ENCODE data around the gene COBLL1. TPM values are rescaled to one million over a fixed set of nuclear protein-coding genes. Genes with fewer than 3 reads are reported as not detected.

Gene COBLL1
- total RNA-seq, 1 donor from 2014 or later, result 28.2 TPM

GRCh38 chr2:164778723-164779122, 62.9 kb downstream of the COBLL1 start:
- TF ChIP-seq, protein P1, sequence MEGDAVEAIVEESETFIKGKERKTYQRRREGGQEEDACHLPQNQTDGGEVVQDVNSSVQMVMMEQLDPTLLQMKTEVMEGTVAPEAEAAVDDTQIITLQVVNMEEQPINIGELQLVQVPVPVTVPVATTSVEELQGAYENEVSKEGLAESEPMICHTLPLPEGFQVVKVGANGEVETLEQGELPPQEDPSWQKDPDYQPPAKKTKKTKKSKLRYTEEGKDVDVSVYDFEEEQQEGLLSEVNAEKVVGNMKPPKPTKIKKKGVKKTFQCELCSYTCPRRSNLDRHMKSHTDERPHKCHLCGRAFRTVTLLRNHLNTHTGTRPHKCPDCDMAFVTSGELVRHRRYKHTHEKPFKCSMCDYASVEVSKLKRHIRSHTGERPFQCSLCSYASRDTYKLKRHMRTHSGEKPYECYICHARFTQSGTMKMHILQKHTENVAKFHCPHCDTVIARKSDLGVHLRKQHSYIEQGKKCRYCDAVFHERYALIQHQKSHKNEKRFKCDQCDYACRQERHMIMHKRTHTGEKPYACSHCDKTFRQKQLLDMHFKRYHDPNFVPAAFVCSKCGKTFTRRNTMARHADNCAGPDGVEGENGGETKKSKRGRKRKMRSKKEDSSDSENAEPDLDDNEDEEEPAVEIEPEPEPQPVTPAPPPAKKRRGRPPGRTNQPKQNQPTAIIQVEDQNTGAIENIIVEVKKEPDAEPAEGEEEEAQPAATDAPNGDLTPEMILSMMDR (conservative IDR thresholded peaks at IDR 0.05), result no peak
- H3K4me1 Mint-ChIP-seq (ENCODE audit: unreplicated experiment), result peaks cover 13% of the 10 kb centered on the region
- no peak overlapping the region for H3K4me3 Mint-ChIP-seq
- no peaks in the 10 kb centered on the region for H3K9me3 Mint-ChIP-seq
- H3K27me3 Mint-ChIP-seq, result no peaks in the 10 kb centered on the region
- no peaks in the 10 kb centered on the region for H3K36me3 Mint-ChIP-seq
- no peak for DNase-seq (ENCODE audit: extremely low spot score, unreplicated experiment)
- H3K27ac Mint-ChIP-seq, result no peak overlapping the region

DNA sequence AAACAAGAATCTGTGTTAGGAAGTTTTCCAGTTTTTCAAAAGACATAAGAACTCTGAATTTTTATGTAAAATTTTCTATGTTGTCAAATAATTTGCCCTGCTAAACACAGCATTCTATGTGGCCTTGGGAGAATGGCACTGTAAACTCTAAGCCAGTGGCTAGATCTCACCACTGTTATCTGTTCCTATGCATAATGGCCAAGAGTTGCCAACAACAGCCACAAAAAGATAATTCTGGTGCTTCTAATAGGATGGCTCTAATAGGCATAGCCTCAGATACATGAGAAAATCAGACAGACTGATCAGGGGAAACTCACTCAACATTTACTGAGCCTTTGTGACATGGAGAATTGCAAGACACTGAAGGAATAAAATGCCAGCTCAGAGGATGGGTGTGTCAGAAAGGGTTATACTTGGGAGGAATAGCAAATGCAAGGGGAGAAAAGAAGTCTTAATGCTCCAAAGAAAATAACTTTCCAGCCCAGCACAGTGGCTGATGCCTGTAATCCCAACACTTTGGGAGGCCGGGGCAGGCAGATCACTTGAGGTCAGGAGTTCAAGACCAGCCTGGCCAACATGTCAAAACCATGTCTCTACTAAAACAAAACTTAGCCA, 63.7 kb downstream of the COBLL1 start:
- DNase-seq (ENCODE audit: extremely low spot score, unreplicated experiment), result no peak
- no peaks in the 10 kb centered on the region for H3K9me3 Mint-ChIP-seq
- H3K27me3 Mint-ChIP-seq, result no peaks in the 10 kb centered on the region
- peaks cover 7% of the 10 kb centered on the region for H3K4me1 Mint-ChIP-seq (ENCODE audit: unreplicated experiment)
- TF ChIP-seq, protein P1 (conservative IDR thresholded peaks at IDR 0.05), result no peak
- no peaks in the 10 kb centered on the region for H3K36me3 Mint-ChIP-seq
- no peak overlapping the region for H3K4me3 Mint-ChIP-seq
- no peak overlapping the region for H3K27ac Mint-ChIP-seq

DNA sequence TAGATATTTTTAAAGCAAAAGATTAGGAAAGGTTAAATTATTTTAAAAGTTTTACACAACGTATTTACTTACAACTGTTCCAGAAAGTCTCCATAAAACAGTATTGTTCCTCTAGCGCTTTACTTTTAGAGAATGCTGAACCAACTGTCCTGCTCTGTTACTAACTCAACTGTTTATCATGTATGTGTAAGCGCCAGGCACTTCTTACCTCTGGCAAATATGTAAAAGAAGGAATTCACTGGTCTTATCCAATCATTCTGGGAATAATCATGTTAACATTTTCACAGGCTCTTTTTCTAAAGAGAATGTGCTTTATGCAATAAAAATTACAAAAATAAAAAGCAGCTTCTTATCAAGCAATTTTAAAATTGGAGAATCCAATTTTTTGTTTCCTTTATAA, 68.0 kb downstream of the COBLL1 start:
- H3K4me3 Mint-ChIP-seq, result no peak overlapping the region
- DNase-seq (ENCODE audit: extremely low spot score, unreplicated experiment), result no peak
- H3K27ac Mint-ChIP-seq, result no peak overlapping the region
- TF ChIP-seq, protein P1 (conservative IDR thresholded peaks at IDR 0.05), result no peak
- H3K36me3 Mint-ChIP-seq, result no peaks in the 10 kb centered on the region
- H3K4me1 Mint-ChIP-seq (ENCODE audit: unreplicated experiment), result peaks cover 8% of the 10 kb centered on the region
- no peaks in the 10 kb centered on the region for H3K27me3 Mint-ChIP-seq
- no peaks in the 10 kb centered on the region for H3K9me3 Mint-ChIP-seq

DNA sequence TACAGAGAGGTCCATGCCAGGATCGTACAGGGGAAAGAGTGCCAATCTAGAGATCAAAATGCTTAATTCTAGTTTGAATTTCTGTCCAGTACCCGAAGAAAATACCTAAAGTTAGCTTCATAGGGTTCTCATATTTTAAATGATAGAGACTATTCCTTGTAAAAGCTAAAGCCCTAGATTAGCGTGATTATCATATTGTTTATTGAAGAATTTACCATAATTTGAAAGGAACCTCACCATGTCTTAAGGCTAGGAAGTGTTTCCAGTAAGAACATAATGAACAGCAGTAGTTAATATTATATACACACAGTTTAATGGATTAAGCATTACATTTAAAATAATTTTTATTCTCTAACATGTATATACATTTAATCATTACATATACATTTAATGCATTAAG, 68.5 kb downstream of the COBLL1 start:
- Mint-ChIP-seq H3K27me3 (no peaks in the 10 kb centered on the region), H3K36me3 (no peaks in the 10 kb centered on the region), H3K9me3 (no peaks in the 10 kb centered on the region), H3K4me1 (ENCODE audit: unreplicated experiment) (peaks cover 8% of the 10 kb centered on the region), H3K27ac (no peak overlapping the region), H3K4me3 (peak overlapping the region; percentile 8)
- TF ChIP-seq, protein P1 (conservative IDR thresholded peaks at IDR 0.05), result no peak
- DNase-seq (ENCODE audit: extremely low spot score, unreplicated experiment), result no peak

DNA sequence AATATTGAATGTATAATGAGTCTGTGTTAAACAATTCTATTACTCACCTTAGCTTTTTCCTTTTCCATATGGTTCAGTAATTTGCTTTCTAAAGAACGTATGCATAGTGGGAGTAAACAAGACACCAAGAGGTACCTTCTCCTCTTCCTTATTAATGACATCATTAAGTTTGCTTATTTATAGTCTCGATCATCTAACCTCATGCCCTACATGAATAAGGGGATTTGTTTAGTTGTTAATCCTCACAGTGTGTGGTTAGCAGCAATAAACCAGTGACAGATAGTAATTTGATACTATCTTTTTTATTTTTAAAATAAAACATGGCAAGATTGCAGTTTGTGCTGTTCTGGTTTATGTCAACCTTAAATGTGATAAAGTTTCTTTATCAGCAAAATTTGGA, 69.7 kb downstream of the COBLL1 start:
- no peaks in the 10 kb centered on the region for H3K27me3 Mint-ChIP-seq
- H3K36me3 Mint-ChIP-seq, result no peaks in the 10 kb centered on the region
- peak overlapping the region; percentile 29 for H3K4me3 Mint-ChIP-seq
- H3K4me1 Mint-ChIP-seq (ENCODE audit: unreplicated experiment), result peaks cover 8% of the 10 kb centered on the region
- no peaks in the 10 kb centered on the region for H3K9me3 Mint-ChIP-seq
- no peak for DNase-seq (ENCODE audit: extremely low spot score, unreplicated experiment)
- no peak overlapping the region for H3K27ac Mint-ChIP-seq
- TF ChIP-seq, protein P1 (conservative IDR thresholded peaks at IDR 0.05), result no peak
